Measurements from ENCODE around the gene RHD. TPM values are rescaled to one million over a fixed set of nuclear protein-coding genes. Genes with fewer than 3 reads are reported as not detected.
"Not testable (repeated sequence)": the region's sequence is repeated elsewhere in the genome, so short reads cannot be mapped to it uniquely, and the experiment has no call there.

RHD gene
- total RNA-seq (not detected), polyA plus RNA-seq (under 1 TPM in 2 of 3 donors, not detected in 1; 0.11 to 0.12 TPM), total RNA-seq (0 to 0.49 (median 0) reads per million in 6 experiments)

- H3K9me3 Mint-ChIP-seq, POLR2A ChIA-PET, H3K27ac Mint-ChIP-seq, H3K27me3 Mint-ChIP-seq, H3K36me3 Mint-ChIP-seq, H3K4me1 Mint-ChIP-seq, ATAC-seq, DNase-seq: not testable (repeated sequence)
- H3K4me3 Mint-ChIP-seq = peak within 1 kb of the TSS in 1 of 10 donors; percentile 54
Observed at GRCh38 chr1:25272238-25272637, at the start of gene RHD. Gene RHD, plus strand, starts transcription at chr1:25272509. Its CDS starts 39 bp downstream, at chr1:25272548.

- POLR2A ChIA-PET = no interaction called here
- Mint-ChIP-seq H3K27me3 (no peaks in the 10 kb centered on the region), H3K9me3 (no peaks in the 10 kb centered on the region), H3K4me3 (no peak overlapping the region), H3K27ac (peak overlapping the region in 1 of 10 donors; percentile 40), H3K4me1 (peaks cover 0 to 4% (median 0%) of the 10 kb centered on the region in 4 donors), H3K36me3 (peaks cover 8 to 79% (median 30%) of the 10 kb centered on the region in 3 donors)
- DNase-seq (no peak), ATAC-seq (no peak)
Observed at GRCh38 chr1:25222606-25223005, 49.7 kb upstream of the RHD start.

- Mint-ChIP-seq H3K9me3 (no peaks in the 10 kb centered on the region), H3K36me3 (peaks cover 13 to 87% (median 34%) of the 10 kb centered on the region in 3 donors), H3K27me3 (no peaks in the 10 kb centered on the region), H3K27ac (no peak overlapping the region), H3K4me1 (peaks cover 0 to 7% (median 3%) of the 10 kb centered on the region in 4 donors), H3K4me3 (no peak overlapping the region)
- ATAC-seq (no peak), DNase-seq (no peak)
- POLR2A ChIA-PET = no interaction called here
Observed at GRCh38 chr1:25223471-25223870, 48.8 kb upstream of the RHD start.

GRCh38 chr1:25232027-25232865 lies 40.1 kb upstream of the RHD start, which contains the start of gene SYF2:
Gene SYF2, minus strand, starts transcription at chr1:25232502. Its CDS starts 35 bp downstream, at chr1:25232467.
- Mint-ChIP-seq H3K27ac (no peak within 1 kb of the TSS), H3K9me3 (no peaks in the 10 kb centered on the region), H3K36me3 (peaks cover 5 to 59% (median 15%) of the 10 kb centered on the region in 3 donors), H3K4me3 (no peak within 1 kb of the TSS), H3K4me1 (peaks cover 8 to 51% (median 30%) of the 10 kb centered on the region in 4 donors), H3K27me3 (no peaks in the 10 kb centered on the region)
- POLR2A ChIA-PET = interaction anchor here (0.5 to 5.7 kb wide), 38 partner anchors 8 to 1329 kb away, joined by 3 to 187 read pairs (median 4); partner anchors contain the start of genes CLIC4, MACO1, MTFR1L and PNRC2
- ATAC-seq (peak; percentile 89 to 92), DNase-seq (peak; percentile 81 to 97 (median 92))

- H3K9me3 Mint-ChIP-seq = no peaks in the 10 kb centered on the region
- peaks cover 1 to 51% (median 9%) of the 10 kb centered on the region in 3 donors for H3K36me3 Mint-ChIP-seq
- H3K4me1 Mint-ChIP-seq = peaks cover 11 to 54% (median 34%) of the 10 kb centered on the region in 4 donors
- H3K27me3 Mint-ChIP-seq = no peaks in the 10 kb centered on the region
- no peak overlapping the region for H3K4me3 Mint-ChIP-seq
- POLR2A ChIA-PET = interaction anchor here (0.6 to 5.7 kb wide), 31 partner anchors 9 to 1273 kb away, joined by 3 to 187 read pairs (median 4); partner anchors contain the start of genes MACO1, MTFR1L, PNRC2 and RSRP1
- H3K27ac Mint-ChIP-seq = no peak overlapping the region
- ATAC-seq = peak; percentile 36 to 58
- peak; percentile 32 to 80 (median 58) for DNase-seq
Observed at GRCh38 chr1:25232866-25233784, 39.2 kb upstream of the RHD start.

- not testable (repeated sequence) for DNase-seq, ATAC-seq, H3K9me3 Mint-ChIP-seq, H3K27me3 Mint-ChIP-seq
- peaks cover 0 to 38% (median 4%) of the 10 kb centered on the region in 3 donors for H3K36me3 Mint-ChIP-seq
- peak overlapping the region in 4 of 10 donors; percentile 44 to 76 (median 48) for H3K27ac Mint-ChIP-seq
- peaks cover 18 to 63% (median 44%) of the 10 kb centered on the region in 4 donors for H3K4me1 Mint-ChIP-seq
- H3K4me3 Mint-ChIP-seq = peak overlapping the region in 1 of 10 donors; percentile 41
- POLR2A ChIA-PET = interaction anchor here (0.7 to 2.0 kb wide), 4 partner anchors 9 to 435 kb away, joined by 3 to 11 read pairs (median 4); partner anchors contain the start of gene RSRP1
Observed at GRCh38 chr1:25235411-25235810, 36.9 kb upstream of the RHD start.

- H3K27ac Mint-ChIP-seq = peak overlapping the region in 4 of 10 donors; percentile 54 to 64 (median 59)
- DNase-seq, H3K27me3 Mint-ChIP-seq, ATAC-seq, H3K9me3 Mint-ChIP-seq: not testable (repeated sequence)
- POLR2A ChIA-PET = interaction anchor here (0.7 to 2.0 kb wide), 2 partner anchors 10 to 436 kb away, joined by 4 to 11 read pairs; partner anchors contain the start of gene RSRP1
- peaks cover 0 to 43% (median 3%) of the 10 kb centered on the region in 3 donors for H3K36me3 Mint-ChIP-seq
- H3K4me3 Mint-ChIP-seq = peak overlapping the region in 1 of 10 donors; percentile 6
- H3K4me1 Mint-ChIP-seq = peaks cover 19 to 65% (median 44%) of the 10 kb centered on the region in 4 donors
Observed at GRCh38 chr1:25236261-25236660, 36.0 kb upstream of the RHD start.

GRCh38 chr1:25238046-25238445 lies 34.3 kb upstream of the RHD start:
- POLR2A ChIA-PET = interaction anchor here (0.6 to 0.7 kb wide), 2 partner anchors 110 to 325 kb away, joined by 3 to 11 read pairs; no protein-coding TSS in a partner anchor
- DNase-seq (no peak), ATAC-seq (no peak)
- Mint-ChIP-seq H3K9me3 (no peaks in the 10 kb centered on the region), H3K27me3 (peaks cover 0 to 2% (median 0%) of the 10 kb centered on the region in 5 donors), H3K36me3 (peaks cover 0 to 59% (median 10%) of the 10 kb centered on the region in 3 donors), H3K4me3 (peak overlapping the region in 1 of 10 donors; percentile 45), H3K27ac (peak overlapping the region in 7 of 10 donors; percentile 64 to 86 (median 74)), H3K4me1 (peaks cover 18 to 71% (median 48%) of the 10 kb centered on the region in 4 donors)

- peak overlapping the region; percentile 93 to 98 (median 97) for H3K27ac Mint-ChIP-seq
- POLR2A ChIA-PET = interaction anchor here (0.8 to 9.3 kb wide), 7 partner anchors 8 to 593 kb away, joined by 3 to 187 read pairs (median 5); partner anchors contain the start of genes MACO1, RSRP1 and SYF2
- H3K4me3 Mint-ChIP-seq = peak overlapping the region; percentile 86 to 97 (median 93)
- H3K36me3 Mint-ChIP-seq = peaks cover 0 to 66% (median 18%) of the 10 kb centered on the region in 3 donors
- H3K9me3 Mint-ChIP-seq = no peaks in the 10 kb centered on the region
- peaks cover 22 to 79% (median 60%) of the 10 kb centered on the region in 4 donors for H3K4me1 Mint-ChIP-seq
- ATAC-seq (peak; percentile 85 to 87), DNase-seq (peak; percentile 72 to 88 (median 79))
- H3K27me3 Mint-ChIP-seq = peaks cover 0 to 2% (median 0%) of the 10 kb centered on the region in 5 donors
Observed at GRCh38 chr1:25239681-25240541, 32.4 kb upstream of the RHD start.

- H3K27me3 Mint-ChIP-seq = peaks cover 0 to 6% (median 0%) of the 10 kb centered on the region in 5 donors
- H3K4me3 Mint-ChIP-seq = peak overlapping the region in 9 of 10 donors; percentile 4 to 99 (median 32)
- peak overlapping the region in 7 of 10 donors; percentile 22 to 75 (median 33) for H3K27ac Mint-ChIP-seq
- H3K4me1 Mint-ChIP-seq = peaks cover 29 to 84% (median 76%) of the 10 kb centered on the region in 4 donors
- ATAC-seq (no peak), DNase-seq (no peak)
- H3K36me3 Mint-ChIP-seq = peaks cover 8 to 75% (median 28%) of the 10 kb centered on the region in 3 donors
- peaks cover 0 to 2% (median 0%) of the 10 kb centered on the region in 9 donors for H3K9me3 Mint-ChIP-seq
- POLR2A ChIA-PET = interaction anchor here (9.3 kb wide), 1 partner anchor 13 kb away, joined by 187 read pairs; the partner anchor contains the start of gene SYF2
Observed at GRCh38 chr1:25243907-25244306, 28.4 kb upstream of the RHD start.
